HG02840 (cell line): ENCODE results near the gene FSTL3.
"Not testable (repeated sequence)": the region's sequence is repeated elsewhere in the genome, so short reads cannot be mapped to it uniquely, and the experiment has no call there.

Source experiments
- ATAC-seq: cut with Tn5 transposase; IDR thresholded peaks from one replicate; pipeline ENCODE4 v1.9.1; 2021; ENCODE audit warnings: mild to moderate bottlenecking, moderate library complexity, moderate number of reproducible peaks; ENCODE audit not compliant: unreplicated experiment, low FRiP score

Gene FSTL3

DNA sequence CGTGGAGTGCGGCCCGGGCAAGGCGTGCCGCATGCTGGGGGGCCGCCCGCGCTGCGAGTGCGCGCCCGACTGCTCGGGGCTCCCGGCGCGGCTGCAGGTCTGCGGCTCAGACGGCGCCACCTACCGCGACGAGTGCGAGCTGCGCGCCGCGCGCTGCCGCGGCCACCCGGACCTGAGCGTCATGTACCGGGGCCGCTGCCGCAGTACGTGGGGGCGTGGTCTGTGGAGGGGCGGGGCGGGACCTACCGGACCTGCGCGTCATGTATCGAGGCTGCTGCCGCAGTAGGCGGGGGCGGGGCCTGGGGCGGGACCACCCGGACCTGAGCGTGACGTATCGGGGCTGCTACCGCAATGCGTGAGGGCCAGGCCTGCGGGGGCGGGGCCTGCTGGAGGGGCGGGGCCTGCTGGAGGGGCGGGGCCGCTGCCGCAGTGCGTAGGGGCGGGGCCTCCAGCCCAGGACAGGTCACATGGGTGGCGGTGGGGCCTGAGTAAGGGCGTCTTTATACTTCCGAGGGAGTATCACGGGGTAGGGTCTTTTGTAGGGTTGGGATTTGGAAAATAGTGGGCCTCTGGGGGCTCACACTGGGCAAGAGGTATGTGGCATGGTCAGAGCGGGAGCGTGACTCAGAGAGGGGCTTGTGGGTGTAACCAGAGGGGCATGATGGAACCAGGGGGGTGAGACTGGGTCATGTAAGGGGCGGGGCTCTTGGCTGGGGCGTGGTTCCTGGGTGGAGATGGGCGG, 4.3 kb downstream of the FSTL3 start:
- peak; percentile 59 for ATAC-seq

DNA sequence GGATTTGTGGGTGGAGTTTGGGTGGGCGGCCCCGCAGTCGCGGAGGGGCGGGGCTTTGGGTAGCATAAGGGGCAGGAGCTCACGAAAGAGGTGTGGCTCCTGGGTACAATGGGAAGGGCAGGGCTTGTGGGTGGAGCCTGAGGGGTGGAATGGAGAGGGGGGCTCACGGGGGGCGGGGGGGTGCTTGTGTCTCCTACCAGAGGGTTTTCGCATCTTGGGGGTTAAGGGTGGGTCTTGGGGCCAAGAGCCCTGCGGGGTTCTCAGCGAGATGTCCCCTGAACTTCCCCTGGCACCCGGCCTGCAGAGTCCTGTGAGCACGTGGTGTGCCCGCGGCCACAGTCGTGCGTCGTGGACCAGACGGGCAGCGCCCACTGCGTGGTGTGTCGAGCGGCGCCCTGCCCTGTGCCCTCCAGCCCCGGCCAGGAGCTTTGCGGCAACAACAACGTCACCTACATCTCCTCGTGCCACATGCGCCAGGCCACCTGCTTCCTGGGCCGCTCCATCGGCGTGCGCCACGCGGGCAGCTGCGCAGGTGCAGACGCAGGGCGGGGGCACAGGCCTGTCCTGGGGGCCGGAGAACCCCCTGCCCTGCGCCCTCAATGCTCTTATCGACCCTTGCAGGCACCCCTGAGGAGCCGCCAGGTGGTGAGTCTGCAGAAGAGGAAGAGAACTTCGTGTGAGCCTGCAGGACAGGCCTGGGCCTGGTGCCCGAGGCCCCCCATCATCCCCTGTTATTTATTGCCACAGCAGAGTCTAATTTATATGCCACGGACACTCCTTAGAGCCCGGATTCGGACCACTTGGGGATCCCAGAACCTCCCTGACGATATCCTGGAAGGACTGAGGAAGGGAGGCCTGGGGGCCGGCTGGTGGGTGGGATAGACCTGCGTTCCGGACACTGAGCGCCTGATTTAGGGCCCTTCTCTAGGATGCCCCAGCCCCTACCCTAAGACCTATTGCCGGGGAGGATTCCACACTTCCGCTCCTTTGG, 5.1 kb downstream of the FSTL3 start:
- ATAC-seq, result no peak

DNA sequence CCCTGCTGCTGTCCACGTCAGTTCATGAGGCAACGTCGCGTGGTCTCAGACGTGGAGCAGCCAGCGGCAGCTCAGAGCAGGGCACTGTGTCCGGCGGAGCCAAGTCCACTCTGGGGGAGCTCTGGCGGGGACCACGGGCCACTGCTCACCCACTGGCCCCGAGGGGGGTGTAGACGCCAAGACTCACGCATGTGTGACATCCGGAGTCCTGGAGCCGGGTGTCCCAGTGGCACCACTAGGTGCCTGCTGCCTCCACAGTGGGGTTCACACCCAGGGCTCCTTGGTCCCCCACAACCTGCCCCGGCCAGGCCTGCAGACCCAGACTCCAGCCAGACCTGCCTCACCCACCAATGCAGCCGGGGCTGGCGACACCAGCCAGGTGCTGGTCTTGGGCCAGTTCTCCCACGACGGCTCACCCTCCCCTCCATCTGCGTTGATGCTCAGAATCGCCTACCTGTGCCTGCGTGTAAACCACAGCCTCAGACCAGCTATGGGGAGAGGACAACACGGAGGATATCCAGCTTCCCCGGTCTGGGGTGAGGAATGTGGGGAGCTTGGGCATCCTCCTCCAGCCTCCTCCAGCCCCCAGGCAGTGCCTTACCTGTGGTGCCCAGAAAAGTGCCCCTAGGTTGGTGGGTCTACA, 6.6 kb downstream of the FSTL3 start:
- no peak for ATAC-seq

DNA sequence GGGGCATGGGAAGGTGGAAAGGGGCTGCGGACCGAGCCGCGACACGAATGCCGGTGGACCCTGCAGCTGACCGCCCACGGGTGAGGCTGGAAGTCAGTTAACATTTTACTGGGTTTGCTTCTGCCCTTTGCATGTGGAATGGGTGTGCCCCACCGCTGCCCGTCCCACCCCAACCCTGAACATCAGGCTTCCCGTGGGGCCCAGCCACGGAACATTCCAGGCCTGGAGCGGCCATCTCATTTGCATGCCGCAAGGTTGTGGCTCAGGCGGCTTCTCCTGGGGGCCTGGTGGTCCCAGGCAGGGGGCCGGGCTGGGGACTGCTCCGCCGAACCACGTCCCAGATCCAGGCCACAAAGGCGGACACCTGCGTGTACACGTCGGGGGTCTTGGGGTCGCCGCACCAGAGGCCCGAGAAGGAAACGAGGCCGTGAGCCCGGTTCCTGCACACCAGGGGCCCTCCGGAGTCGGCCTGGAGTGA, 9.3 kb downstream of the FSTL3 start:
- ATAC-seq, result no peak

DNA sequence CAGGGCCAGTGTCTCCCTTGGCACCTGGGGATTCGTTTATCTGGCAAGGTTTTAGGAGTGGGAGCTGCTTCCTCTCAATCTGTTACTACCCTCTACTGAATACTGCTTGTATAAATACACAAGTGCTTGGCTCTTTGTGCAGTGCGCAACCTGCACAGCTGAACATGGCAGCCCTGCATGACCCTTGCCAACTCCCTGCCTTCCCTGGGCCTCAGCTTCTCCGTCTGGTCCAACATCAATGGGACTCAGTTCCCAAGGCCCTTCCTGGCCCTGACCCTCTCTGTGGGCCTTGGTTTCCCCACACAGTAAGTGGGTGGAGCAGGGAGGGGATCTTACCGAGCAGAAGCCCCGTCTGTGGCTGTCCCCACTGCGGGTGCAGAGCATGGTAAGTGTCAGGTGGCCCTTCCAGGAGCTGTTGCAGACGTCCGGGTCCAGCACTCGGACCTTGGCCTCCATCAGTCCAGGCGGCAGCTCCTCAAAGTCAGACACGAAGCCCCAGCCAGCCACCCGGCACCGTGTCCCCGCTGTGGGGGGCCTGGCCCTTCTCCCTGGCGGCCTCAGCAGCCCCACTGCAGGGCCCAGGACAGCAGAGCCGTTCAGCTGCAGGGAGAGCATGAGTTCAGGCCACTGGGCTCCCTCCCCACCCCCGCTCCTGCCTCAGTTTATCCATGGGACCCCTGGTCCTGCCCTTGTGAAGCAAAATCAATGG, 10.6 kb downstream of the FSTL3 start:
- no peak for ATAC-seq

DNA sequence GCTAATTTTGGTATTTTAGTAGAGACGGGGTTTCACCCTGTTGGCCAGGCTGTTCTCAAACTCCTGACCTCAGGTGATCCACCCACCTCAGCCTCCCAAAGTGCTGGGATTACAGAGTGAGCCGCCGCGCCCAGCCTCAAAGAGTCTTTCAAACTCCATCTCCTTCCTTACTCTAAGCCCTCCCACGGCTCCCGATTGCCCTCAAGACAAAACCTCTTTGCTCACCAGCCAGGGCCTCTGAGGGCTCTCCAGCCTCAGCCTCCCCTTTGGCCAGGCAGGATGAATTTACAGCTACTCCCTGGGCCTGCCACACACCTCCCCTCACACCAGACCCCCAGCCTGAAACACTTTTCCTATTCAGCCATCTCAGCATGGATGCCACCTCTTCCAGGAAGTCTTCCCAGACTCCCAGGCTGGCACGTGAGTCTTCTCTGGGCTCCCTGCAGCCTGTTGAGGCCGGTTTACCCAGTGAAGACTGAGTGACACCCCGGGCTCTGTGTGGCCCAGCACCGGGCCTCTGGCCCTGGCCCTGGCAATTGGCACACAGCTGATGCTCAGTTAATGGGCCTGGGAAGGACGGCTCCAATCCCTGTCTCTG, 11.5 kb downstream of the FSTL3 start:
- ATAC-seq, result no peak

DNA sequence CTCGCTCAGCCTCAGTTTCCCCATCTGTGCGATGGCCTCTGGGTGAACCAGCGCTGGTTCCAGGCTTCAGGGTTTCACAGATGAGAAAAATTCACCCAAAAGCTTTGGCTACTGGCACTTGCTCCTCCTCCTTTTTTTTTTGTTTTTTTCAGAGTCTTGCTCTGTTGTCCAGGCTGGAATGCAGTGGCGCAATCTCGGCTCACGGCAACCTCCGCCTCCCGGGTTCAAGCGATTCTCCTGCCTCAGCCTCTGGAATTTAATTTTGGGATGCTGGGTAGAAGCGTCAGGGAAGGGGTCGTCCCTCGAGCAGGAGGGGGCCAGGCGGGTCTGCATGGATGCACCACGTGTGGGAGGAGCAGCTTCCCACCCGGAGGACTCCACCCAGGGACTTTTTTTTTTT, 12.0 kb downstream of the FSTL3 start:
- ATAC-seq, result no peak

DNA sequence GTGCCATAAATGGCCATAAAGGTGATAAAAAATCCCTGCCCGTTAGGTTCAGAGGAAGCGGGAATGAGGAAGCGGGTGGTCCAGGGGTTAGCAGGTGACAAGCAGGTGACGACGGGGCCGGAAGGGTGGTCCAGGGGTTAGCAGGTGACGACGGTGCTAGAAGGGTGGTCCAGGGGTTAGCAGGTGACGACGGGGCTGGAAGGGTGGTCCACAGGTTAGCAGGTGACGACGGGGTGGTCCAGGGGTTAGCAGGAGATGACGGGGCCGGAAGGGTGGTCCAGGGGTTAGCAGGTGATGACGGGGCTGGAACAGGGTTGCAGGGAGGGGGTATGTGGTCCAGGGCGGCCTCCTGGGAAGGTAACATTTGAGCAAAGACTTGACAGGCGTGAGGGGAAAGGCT, 12.8 kb downstream of the FSTL3 start:
- no peak for ATAC-seq

DNA sequence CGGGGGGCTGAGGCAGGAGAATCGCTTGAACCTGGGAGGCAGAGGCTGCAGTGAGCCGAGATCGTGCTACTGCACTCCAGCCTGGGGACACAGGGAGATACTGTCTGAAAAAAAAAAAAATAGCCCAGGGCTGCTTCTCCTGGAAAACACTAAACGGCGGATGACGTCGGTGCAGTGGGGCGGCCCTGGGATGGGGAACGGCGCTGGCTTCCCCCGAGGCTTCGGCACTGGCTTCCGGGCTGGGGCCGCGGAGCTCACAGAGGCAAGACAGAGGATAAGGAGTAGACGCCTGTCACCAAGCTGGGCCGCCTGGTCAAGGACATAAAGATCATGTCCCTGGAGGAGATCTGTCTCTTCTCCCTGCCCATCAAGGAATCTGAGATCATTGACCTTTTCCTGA, 14.0 kb downstream of the FSTL3 start:
- ATAC-seq, result no peak

DNA sequence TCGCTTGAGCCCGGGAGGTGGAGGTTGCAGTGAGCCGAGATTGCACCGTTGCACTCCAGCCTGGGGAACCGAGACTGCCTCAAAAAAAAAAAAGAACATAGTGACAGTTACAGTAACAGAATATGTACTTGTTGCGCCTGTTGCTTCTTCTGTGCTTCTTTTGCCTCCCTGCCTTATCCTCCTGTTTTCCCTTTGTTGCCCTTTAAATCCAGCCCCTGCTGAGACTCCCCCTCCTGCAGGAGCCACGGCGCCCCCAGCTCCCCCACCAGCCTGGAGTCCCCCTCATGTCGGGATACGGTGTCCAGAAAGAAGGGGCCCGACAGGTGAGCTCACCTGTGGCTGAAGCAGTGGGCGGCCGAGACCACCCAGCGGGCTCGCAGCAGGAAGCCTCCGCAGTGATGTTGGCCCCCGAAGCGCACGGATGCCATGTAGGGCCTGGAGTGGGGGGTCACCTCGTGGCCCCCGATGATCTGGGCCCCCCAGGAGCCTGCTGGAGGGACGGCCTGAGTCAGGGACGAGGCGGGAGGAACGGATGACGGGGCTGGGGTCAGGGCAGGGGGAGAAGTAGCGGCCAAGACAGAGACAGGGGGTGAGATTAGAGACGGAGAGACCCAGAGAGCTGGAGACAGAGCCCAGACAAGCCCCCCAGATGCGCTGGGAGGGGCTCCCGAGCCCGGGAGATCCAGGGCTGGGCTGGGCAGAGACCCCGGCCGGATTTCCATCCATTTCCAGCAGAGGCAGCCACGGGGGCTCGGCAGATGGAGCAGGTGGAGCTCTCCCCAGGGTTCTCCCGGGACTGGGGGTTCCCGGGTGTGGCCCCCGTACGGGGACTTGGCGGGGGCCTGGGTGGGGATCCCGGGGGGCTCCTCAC, 18.5 kb downstream of the FSTL3 start:
- ATAC-seq, result no peak

DNA sequence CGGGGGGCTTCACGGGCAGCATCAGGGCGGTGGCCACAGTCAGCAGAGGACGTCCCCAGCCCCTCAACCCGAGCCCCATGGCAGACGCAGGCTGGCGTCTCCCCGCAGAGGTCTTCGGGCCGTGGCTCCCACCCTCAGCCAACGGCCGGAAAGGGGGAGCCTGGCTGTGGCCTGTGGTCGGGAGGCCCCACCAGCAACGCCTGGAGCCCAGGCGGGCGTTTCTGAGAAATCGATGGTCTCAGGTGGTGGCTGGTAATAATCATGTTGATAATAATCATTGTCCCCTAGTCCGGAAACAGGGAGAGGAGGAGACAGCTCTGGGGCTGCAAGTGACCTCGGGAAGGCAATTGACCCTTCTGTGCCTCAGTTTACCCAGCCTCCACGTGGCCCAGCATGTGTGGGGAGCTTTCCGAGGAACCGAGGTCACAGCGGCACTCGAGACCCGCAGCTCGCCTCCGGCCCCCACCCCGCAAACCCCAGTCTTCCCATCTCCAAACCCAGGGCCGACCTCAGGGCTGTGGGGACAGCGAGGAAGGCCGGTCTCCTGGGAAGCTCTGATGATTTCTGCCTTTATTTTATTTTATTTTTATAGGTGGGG, 19.3 kb downstream of the FSTL3 start, which contains the start of gene PRSS57:
Gene PRSS57 (minus strand): TSS at position 101 of the 598 bp plus-strand sequence. CDS start 22 bp downstream, at position 79.
- ATAC-seq, result no peak

DNA sequence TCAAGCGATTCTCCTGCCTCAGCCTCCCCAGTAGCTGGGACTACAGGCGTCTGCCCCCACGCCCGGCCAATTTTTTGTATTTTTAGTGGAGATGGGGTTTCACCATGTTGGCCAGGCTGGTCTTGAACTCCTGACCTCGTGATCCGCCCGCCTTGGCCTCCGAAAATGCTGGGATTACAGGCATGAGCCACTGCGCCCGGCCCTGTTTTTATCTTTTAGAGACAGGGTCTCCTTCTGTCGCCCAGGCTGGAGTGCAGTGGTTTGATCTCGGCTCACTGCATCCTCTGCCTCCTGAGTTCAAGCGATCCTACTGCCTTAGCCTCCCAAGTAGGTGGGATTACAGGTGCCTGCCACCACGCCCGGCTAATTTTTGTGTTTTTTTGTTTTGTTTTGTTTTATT, 22.3 kb downstream of the FSTL3 start:
- ATAC-seq, result not testable (repeated sequence)

DNA sequence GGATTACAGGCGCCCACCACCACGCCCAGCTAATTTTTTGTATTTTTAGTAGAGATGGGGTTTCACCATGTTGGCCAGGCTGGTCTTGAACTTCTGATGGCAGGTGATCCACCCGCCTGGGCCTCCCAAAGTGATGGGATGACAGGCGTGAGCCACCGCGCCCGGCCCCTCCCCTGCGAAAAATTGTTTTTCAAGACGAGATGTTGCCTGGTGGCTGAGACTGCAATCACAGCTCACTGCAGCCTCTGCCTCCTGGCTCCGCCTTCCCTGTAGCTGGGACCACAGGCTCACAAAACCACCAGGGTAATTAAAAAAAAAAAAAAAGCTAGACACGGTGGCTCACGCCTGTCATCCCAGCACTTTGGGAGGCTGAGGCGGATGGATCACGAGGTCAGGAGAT, 23.7 kb downstream of the FSTL3 start:
- not testable (repeated sequence) for ATAC-seq

DNA sequence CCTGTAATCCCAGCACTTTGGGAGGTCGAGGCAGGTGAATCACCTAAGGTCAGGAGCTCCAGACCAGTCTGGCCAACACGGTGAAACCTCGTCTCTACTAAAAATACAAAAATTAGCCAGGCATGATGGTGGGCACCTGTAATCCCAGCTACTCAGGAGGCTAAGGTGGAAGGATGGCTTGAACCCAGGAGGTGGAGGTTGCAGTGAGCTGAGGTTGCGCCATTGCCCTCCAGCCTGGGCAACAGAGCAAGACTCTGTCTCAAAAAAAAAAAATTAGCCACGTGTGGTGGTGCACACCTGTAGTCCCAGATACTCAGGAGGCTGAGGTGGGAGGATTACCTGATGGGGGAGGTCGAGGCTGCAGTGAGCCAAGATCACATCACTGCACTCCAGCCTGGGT, 26.7 kb downstream of the FSTL3 start:
- not testable (repeated sequence) for ATAC-seq

DNA sequence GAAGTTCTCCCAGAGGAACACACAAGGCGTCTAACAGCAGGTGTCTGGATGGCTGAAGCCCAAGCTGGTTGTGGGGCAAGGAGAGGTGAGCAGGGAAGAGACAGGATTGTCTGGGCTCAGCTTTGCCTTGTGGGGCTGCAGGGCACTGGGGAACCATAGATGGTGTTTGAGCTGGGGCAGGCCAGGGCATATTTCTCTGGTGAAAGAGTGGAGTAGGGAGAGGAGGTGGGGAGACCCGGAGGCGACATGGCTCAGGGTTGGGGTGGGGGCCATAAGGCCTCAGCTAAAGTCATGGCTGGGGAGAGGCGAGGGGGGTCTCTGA, 27.1 kb downstream of the FSTL3 start:
- no peak for ATAC-seq

DNA sequence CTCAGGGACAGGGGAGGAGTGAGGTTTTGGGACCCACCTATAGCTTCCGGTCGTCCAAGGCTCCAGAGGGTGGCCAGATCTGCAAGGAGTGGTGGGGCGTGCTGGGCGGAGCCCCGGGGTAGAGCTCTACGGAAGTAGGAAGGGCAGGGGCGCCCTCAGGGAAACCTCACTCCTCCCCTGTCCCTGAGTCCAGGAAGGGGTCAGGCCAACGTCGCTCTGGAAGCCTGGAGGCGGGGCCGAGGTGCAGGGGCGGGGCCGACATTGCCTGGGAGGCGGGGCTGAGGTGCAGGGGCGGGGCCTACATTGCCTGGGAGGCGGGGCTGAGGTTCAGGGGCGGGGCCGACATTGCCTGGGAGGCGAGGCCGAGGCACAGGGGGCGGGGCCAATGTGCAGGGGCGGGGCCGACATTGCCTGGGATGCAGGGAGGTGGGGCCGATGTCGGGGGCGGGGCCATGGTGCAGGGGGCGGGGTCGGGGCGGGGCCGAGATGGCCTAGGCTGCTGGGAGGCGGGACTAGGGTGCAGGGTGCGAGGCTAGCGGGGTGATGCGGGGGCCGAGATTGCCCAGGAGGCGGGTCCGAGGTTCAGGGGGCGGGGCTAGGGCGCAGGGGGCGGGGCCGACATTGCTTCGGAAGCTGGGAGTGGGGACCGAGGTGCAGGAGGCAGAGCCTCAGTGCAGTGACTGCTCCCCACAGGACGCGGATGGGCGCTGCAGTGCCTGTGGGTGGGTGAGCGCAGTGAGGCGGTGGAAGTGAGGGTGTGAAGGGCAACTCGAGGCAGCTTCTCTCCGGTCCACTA, 27.7 kb downstream of the FSTL3 start:
- ATAC-seq, result no peak

DNA sequence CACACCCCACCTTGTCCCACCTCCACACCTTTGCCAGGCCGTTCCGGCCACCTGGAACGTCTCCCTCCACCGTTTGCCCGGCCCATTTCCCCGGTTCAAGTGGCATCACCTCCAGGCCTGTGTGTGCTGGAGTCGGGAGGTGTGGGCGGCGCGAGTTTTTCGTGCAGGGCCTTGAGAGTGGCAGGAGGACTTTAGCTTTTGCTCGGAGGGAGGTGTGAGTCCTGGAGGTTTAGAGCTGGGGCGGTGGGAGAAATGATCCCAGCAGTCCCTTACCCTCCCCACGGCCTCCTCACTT, 28.2 kb downstream of the FSTL3 start:
- no peak for ATAC-seq
